Measurements from ENCODE around the gene PLS1.
"Not testable (repeated sequence)": the region's sequence is repeated elsewhere in the genome, so short reads cannot be mapped to it uniquely, and the experiment has no call there.

PLS1 gene

DNA sequence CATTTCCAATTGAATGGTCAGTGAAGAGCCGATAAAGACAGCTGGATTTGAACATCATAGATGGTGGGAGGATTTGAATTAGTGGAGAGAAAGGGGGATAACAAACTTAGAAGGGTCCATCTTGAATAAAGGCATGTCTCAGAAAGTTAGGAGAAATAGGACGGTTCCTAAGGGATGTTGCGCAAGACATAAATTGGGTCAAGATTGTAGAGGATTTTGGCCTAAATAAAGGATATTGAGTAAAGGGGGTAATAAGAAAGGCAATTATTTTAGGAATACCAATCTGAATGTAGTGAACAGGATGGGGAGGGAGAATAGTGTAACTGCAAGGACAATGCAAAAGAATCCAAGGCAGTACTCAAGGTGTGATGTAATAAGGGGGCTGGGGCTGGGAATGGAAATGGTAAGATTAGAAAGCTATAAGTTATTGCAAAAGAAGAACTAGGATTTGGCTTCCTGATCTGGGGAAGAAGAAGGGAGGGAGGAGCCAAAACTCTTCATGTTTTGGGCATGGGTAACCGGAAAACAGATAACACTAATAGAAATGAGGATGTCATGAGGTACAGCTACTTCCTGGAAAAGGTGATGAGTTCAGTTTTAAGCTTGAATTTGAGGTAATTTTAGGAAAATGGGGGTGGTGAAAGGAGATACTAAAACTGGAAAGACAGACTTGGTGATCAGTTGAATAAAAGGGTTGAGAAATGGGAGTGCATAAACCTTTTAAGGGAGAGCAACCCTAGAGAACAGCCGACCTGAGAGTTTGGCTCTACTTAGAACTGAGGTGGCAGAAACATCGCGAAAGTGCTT lies 110.3 kb downstream of the PLS1 start:
- no peak for DNase-seq

DNA sequence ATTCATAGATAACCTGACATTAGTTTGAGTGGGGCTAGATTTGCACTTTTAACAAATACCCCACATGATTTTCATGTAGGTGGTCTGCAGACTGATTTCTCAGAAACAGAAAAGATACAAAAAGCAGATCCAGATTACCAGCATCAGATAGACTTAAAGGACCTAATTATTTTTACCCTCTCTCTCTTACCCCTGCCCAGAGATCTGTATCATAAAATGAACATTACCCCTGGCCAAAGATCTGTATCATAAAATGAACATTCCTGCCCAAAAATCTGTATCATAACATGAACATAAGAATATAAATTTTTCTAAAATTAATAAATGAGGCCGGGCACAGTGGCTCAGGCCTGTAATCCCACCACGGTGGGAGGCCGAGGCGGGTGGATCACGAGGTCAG lies 113.0 kb downstream of the PLS1 start:
- DNase-seq: no peak

DNA sequence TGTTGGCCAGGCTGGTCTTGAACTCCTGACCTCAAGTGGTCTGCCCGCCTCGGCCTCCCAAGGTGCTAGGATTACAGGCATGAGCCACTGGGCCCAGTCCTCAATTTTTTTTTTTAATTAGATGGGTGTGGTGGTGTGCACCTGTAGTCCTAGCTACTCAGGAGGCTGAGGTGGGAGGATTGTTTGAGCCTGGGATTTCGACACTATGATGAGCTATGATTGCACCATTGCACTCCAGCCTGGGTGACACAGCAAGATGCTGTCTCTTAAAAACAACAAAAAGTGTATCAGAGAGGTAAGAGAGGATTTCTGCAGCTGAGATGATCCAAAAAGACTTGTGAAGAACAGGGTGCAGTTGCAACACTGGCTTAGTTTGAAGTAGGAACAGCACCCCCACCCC lies 118.7 kb downstream of the PLS1 start:
- DNase-seq: not testable (repeated sequence)

DNA sequence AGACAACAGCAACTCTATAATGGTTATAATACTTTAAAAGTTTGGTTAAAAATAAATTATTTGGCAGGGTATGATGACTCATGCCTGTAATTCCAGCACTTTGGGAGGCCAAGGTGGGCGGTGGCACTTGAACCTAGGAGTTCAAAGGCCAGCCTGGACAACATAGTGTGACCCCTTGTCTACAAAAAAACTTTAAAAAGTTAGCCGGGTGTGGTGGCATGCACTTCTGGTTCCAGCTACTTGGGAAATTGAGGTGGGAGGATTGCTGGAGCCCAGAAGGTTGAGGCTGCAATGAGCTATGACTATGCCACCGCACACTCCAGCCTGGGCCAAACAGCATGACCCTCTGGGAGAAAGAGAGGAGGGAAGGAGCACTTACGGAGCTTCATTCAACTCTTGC lies 119.9 kb downstream of the PLS1 start:
- DNase-seq: no peak

DNA sequence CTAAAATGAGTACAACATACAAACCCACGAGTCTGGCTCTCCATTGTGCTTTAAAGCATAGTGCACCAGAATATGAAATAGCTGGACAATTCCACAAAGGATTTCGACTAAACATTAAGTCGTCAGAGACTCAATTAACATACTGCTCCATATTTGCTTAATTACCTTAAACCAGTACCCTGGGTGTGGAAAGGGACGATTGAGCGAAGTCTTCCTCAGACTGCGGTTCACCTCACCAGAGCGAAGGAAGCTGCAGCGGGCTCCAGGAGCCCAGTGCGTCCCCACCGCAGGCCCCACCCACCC lies 127.4 kb downstream of the PLS1 start:
- DNase-seq: no peak

DNA sequence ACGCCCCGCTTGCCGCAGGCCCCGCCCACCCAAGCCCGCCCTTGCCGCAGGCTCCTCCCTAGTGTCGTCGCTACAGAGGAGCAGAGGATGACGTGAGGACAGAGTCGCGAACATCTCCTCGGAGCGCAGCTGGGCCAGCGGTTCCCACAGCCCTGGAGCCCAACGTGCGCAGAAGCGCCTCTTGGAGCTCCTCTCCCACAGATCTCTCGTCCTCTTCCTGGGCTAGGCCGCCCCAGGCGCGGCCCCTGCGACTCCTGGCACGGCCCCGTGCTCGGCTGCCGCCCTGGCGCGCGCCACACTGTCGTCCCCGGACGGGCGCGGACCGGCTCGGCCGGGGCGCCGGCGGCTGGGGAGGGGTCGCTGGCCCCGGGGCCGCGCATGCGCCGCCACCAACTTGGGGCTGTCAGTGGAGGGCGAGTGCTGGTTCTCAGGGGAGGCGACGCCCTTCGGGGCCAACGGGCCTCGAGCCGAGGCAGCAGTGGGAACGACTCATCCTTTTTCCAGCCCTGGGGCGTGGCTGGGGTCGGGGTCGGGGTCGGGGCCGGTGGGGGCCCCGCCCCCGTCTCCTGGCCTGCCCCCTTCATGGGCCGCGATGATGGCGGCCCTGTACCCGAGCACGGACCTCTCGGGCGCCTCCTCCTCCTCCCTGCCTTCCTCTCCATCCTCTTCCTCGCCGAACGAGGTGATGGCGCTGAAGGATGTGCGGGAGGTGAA lies 127.9 kb downstream of the PLS1 start, which contains the start of gene TRPC1:
Gene TRPC1, plus strand, starts transcription at position 67 of the 714 bp plus-strand sequence. Its CDS starts 526 bp downstream, at position 593.
- peak; percentile 83 to 87 for DNase-seq

DNA sequence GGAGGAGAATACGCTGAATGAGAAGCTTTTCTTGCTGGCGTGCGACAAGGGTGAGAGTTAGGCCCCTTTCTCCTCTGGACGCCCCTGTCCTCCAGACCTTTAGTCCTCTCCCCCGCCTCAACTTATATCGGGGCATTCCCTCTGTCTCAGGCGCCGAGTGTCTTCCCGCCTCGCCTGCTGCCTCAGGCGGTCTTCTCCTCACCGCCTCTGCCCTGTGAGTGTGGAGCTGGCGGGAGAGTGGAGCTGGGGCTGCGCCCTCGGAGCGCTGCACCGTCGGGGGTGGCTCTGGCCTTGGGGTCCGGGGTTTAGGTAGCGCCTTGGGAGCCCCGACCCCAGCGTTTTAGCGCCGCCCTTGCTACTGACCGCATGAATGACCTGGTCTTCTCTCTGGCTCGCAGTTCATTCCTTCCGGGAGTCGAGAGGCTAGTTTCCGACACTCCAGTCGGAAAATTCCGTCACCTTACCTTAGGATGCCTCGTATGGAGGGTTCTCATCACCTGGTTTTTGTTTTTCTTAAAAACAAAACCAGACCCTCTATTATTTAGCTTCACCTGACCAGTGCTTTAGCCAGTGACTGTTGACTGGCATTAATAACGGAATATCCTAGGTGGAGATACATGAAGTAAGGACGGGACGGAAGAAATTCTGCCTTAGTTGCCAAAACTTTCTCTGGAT lies 128.6 kb downstream of the PLS1 start:
- DNase-seq: no peak

DNA sequence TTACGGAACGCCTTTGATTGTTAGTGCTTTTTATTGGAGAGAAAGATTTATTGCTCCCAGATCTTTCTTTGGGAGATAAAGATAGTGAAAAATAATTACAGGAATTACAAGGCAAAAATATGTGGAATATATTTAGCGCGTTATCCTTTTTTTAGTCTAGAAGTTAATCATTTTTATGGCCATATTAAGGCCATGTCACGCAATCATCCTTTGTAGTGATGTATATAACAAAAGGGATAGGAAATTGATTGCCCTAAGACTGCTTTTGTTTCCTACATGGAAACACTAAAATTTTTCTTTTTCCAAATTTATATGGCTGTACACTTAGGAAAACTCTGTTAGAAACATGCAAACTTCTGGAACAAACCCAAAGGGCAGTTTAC lies 129.2 kb downstream of the PLS1 start:
- no peak for DNase-seq

DNA sequence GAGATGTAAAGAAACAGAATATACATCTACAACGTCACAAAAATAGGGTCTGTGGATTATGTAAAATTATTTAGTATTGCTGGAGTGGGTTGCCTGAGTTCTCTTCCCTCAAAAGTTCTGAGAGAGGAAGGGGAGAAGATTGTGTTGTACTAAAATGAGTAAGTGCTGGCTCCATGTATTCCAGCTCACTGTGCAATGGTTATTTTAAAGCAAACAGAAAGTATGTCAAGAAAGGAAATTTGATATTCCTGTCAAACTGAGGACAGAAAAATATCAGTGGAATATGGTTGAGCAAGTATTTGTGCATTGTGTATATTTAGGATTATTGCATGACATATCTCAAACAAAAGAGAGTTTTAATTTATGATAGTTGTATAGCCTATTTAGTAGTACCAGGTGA lies 129.8 kb downstream of the PLS1 start:
- no peak for DNase-seq

DNA sequence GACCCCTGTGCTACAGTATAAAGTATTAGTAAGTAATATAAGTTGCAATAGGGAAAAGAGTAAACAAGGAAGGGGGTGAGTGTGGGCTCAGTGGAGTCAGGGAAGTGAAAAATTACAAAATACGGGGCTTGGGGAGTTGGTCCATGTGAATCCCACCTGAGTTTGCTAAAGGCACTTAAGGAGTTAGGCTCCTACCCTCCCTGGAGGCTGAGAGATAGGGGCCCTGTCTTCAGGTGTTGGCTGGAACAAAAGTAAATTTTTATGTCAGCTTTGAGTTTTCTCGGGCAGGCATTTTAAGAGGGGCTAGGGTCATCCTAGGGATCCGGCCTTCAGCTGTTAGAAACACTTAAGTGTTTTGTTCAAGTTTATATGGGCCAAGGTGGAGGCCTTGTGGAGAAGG lies 135.9 kb downstream of the PLS1 start:
- no peak for DNase-seq

DNA sequence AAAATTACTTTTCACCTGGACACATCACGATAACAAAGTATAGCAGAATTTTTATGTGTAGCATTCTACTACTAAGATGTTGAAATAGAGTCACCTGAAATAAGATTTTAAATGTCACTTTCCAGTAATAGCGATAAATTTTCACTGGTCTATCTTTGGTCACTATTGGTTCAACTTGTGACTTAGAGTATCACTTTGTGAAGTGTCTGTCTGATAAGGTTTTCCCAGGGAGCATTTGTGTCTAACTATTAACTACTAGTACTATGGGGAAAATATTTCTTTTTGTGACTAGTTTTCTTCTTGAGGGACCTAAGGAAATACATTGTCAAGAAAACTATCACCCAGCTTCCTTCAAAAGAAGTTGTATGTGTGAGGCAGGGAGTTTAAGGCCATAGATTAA lies 138.6 kb downstream of the PLS1 start:
- DNase-seq: no peak

DNA sequence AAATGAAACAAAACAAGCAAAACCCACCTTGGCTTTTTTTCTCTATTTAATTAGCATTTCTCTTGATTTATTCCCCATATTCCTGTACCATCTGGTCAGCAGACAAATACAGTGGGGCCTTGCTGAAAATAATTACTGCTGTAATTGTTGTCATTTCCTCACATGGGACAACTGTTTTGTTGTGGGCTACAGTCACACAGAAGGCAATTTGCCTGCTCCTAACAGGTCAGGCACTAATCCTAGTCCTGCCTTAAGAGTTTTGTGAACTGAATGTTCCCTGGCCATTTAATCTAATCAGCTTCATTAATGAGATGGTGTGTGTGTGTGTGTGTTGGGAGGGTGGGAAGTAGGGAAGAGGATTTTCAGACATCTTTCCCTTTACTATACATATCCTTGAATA lies 139.3 kb downstream of the PLS1 start:
- DNase-seq: no peak

DNA sequence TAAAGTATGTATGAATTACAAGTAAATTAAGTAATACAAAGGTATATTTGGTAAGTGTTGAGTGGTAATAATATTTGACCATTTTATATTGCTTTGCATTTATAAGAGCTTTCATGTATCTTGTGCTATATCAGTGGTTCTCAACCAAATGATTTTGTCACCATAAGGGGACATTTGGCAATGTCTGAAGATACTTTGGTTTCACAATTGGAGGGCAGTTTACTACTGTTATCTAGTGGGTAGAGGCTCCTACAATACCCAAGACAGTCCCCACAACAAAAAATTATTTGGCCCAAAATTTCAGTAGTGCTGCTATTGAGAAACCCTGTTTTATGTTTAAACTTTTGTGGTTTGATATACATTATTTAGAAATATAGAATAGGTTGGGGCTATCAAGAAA lies 142.2 kb downstream of the PLS1 start:
- no peak for DNase-seq

DNA sequence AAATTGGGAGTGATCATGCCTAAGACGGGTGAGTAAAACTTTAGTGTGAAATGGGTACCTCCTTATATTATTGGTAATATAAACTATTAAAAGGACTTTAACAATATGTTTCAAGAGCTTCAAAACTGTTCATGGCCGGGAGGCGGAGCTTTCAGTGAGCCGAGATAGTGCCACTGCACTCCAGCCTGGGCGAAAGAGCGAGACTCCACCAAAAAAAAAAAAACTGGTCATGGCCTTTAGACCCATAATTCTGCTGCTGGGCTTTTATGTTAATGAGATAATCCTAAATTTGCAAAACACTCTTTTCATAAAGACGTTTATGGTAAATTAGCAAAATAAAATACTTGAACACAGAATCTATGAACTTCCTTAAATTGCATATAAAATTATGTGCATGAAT lies 150.5 kb downstream of the PLS1 start:
- DNase-seq: no peak

DNA sequence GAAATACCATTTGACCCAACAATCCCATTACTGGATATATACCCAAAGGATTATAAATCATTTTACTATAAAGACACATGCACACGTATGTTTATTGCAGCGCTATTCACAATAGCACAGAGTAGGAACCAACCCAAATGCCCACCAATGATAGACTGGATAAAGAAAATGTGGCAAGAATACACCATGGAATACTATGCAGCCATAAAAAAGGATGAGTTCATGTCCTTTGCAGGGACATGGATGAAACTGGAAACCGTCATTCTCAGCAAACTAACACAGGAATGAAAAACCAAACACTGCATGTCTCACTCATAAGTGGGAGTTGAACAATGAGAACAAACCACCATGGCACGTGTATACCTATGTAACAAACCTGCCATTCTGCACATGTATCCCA lies 154.3 kb downstream of the PLS1 start:
- DNase-seq: not testable (repeated sequence)

DNA sequence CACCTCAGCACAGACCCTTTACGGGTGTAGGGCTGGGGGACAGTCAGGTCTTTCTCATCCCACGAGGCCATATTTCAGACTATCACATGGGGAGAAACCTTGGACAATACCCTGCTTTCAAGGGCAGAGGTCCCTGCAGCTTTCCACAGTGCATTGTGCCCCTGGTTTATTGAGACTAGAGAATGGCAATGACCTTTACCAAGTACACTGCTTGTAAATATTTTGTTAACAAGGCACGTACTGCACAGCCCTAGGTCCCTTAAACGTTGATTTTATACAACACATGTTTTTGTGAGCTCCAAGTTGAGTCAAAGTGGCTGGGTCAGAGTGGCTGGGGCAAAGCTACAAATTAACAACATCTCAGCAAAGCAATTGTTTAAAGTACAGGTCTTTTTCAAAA lies 156.4 kb downstream of the PLS1 start:
- DNase-seq: not testable (repeated sequence)

DNA sequence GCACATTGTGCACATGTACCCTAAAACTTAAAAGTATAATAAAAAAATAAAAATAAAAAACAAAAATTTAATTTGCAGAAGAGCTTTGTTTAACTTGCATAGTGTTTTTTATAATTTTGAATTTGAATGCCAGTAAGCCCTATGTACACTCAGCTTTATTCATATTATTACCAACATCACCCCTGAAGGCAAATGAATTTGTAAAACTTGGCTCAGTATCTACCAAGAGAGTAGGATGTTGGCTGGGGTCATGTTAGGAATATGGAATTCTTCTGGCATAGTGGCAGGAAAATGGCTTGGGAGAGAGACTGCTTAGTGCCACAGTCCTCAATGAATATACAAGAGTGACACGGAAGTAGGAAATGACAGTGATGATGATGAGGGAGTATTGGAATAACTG lies 158.3 kb downstream of the PLS1 start:
- no peak for DNase-seq
